H9 (cell line): ENCODE data around the gene GAMT. TPM values are rescaled to one million over a fixed set of nuclear protein-coding genes. Genes with fewer than 3 reads are reported as not detected.

Source experiments
- DNase-seq: peaks from one replicate; pipeline ENCODE4 v3.0.0-alpha.2; 2017
- H2AFZ ChIP-seq: one replicate; pipeline ENCODE4 v1.6.1; 2013; ENCODE audit warnings: mild to moderate bottlenecking, low read length, control low read depth, moderate library complexity
- H2AK5ac ChIP-seq: 2 replicates; pipeline ENCODE4 v1.6.1; 2013; ENCODE audit warnings: low read length, control low read depth, mixed read lengths; ENCODE audit not compliant: insufficient read length
- H2BK120ac ChIP-seq: one replicate; pipeline ENCODE4 v1.6.1; 2013; ENCODE audit warnings: low read depth, mild to moderate bottlenecking, low read length, control low read depth, inconsistent platforms; ENCODE audit not compliant: poor library complexity, severe bottlenecking
- H2BK12ac ChIP-seq: 2 replicates; pipeline ENCODE4 v1.6.1; 2013; ENCODE audit warnings: low read length, control low read depth, mixed read lengths, low read depth; ENCODE audit not compliant: insufficient read length
- H2BK15ac ChIP-seq: 2 replicates; pipeline ENCODE4 v1.6.1; 2013; ENCODE audit warnings: low read depth, low read length, control low read depth
- H2BK20ac ChIP-seq: one replicate; pipeline ENCODE4 v1.6.1; 2013; ENCODE audit warnings: low read depth, mild to moderate bottlenecking, low read length, control low read depth, inconsistent platforms; ENCODE audit not compliant: poor library complexity, severe bottlenecking
- H2BK5ac ChIP-seq: 2 replicates; pipeline ENCODE4 v1.6.1; 2013; ENCODE audit warnings: low read length, control low read depth, mixed read lengths; ENCODE audit not compliant: insufficient read length
- H3K14ac ChIP-seq: 2 replicates; pipeline ENCODE4 v1.6.1; 2013; ENCODE audit warnings: low read length, control low read depth; ENCODE audit not compliant: insufficient read depth
- H3K18ac ChIP-seq: 2 replicates; pipeline ENCODE4 v1.6.1; 2013; ENCODE audit warnings: low read depth, mild to moderate bottlenecking, mixed read lengths, low read length, control low read depth; ENCODE audit not compliant: insufficient read length
- H3K23ac ChIP-seq: 2 replicates; pipeline ENCODE4 v1.6.1; 2013; ENCODE audit warnings: low read length, control low read depth, mixed read lengths, low read depth; ENCODE audit not compliant: insufficient read length
- H3K23me2 ChIP-seq: 2 replicates; pipeline ENCODE4 v1.6.1; 2013; ENCODE audit warnings: low read depth, mild to moderate bottlenecking, mixed read lengths, low read length, control low read depth; ENCODE audit not compliant: insufficient read length, poor library complexity, severe bottlenecking
- H3K27ac ChIP-seq: 2 replicates; pipeline ENCODE4 v1.5.1; 2013; ENCODE audit warnings: low read length, control low read depth, mixed read lengths, low read depth; ENCODE audit not compliant: insufficient read length
- H3K27me3 ChIP-seq: 2 replicates; pipeline ENCODE4 v1.6.1; 2013; ENCODE audit warnings: low read length, control low read depth, inconsistent platforms; ENCODE audit not compliant: insufficient read depth
- H3K4ac ChIP-seq: 2 replicates; pipeline ENCODE4 v1.6.1; 2013; ENCODE audit warnings: low read depth, mild to moderate bottlenecking, control low read depth, inconsistent platforms, low read length, moderate library complexity
- H3K4me1 ChIP-seq: 2 replicates; pipeline ENCODE4 v1.6.1; 2013; ENCODE audit warnings: low read length, control low read depth, inconsistent platforms; ENCODE audit not compliant: insufficient read depth
- H3K4me2 ChIP-seq: 2 replicates; pipeline ENCODE4 v1.6.1; 2013; ENCODE audit warnings: low read length, control low read depth, mixed read lengths; ENCODE audit not compliant: insufficient read length, insufficient read depth
- H3K56ac ChIP-seq: 2 replicates; pipeline ENCODE4 v1.6.1; 2013; ENCODE audit warnings: low read depth, mild to moderate bottlenecking, mixed read lengths, low read length, control low read depth; ENCODE audit not compliant: insufficient read length
- H3K79me1 ChIP-seq: 2 replicates; pipeline ENCODE4 v1.6.1; 2013; ENCODE audit warnings: low read depth, mild to moderate bottlenecking, moderate library complexity, low read length, control low read depth, inconsistent platforms; ENCODE audit not compliant: insufficient read depth, poor library complexity, severe bottlenecking
- H3K79me2 ChIP-seq: 2 replicates; pipeline ENCODE4 v1.6.1; 2013; ENCODE audit warnings: low read length, control low read depth, inconsistent platforms; ENCODE audit not compliant: insufficient read depth
- H3K9ac ChIP-seq: 2 replicates; pipeline ENCODE4 v1.6.1; 2013; ENCODE audit warnings: low read length, control low read depth, mixed read lengths; ENCODE audit not compliant: insufficient read length; ENCODE audit errors: extremely low read depth
- H3K9me3 ChIP-seq: one replicate; pipeline ENCODE4 v1.6.1; 2013; ENCODE audit warnings: low read depth, low read length, inconsistent platforms; ENCODE audit not compliant: control insufficient read depth
- H3T11ph ChIP-seq: one replicate; pipeline ENCODE4 v1.6.1; 2013; ENCODE audit warnings: mild to moderate bottlenecking, low read length, control low read depth, inconsistent platforms
- H4K20me1 ChIP-seq: one replicate; pipeline ENCODE4 v1.6.1; 2013; ENCODE audit not compliant: control insufficient read depth, insufficient read length, insufficient read depth
- H4K5ac ChIP-seq: 2 replicates; pipeline ENCODE4 v1.6.1; 2013; ENCODE audit warnings: low read depth, mild to moderate bottlenecking, mixed read lengths, low read length, control low read depth; ENCODE audit not compliant: insufficient read length
- H4K8ac ChIP-seq: replicated peaks from 2 replicates; pipeline ENCODE4 v1.6.1; 2013; ENCODE audit warnings: low read length, control low read depth, mixed read lengths, low read depth; ENCODE audit not compliant: insufficient read length
- H4K91ac ChIP-seq: 2 replicates; pipeline ENCODE4 v1.6.1; 2013; ENCODE audit warnings: low read depth, mild to moderate bottlenecking, moderate library complexity, mixed read lengths, low read length, control low read depth; ENCODE audit not compliant: insufficient read length
- H3K27ac Mint-ChIP-seq, 3 experiments: 2 replicates in 2 of 3; 3 replicates in 1 of 3; pipeline ENCODE4 v1.8.0; 2020 to 2021; ENCODE audit warnings: mixed read lengths in 3 of 3, mild to moderate bottlenecking in 1 of 3, moderate library complexity in 1 of 3
- H3K27me3 Mint-ChIP-seq: 2 replicates; pipeline ENCODE4 v1.8.0; 2021; ENCODE audit warnings: low read depth, mild to moderate bottlenecking, moderate library complexity, mixed read lengths
- H3K36me3 Mint-ChIP-seq, 3 experiments: 2 replicates in 2 of 3; 3 replicates in 1 of 3; pipeline ENCODE4 v1.8.0; 2020 to 2021; ENCODE audit warnings: low read depth in 3 of 3, mixed read lengths in 3 of 3; ENCODE audit not compliant: insufficient read depth in 1 of 3
- H3K4me1 Mint-ChIP-seq, 2 experiments: 2 replicates each; pipeline ENCODE4 v1.8.0; 2020; ENCODE audit warnings: mixed read lengths in 2 of 2
- H3K4me3 Mint-ChIP-seq, 2 experiments: 2 replicates in 1 of 2; 3 replicates in 1 of 2; pipeline ENCODE4 v1.8.0; 2020 to 2021; ENCODE audit warnings: mild to moderate bottlenecking in 2 of 2, mixed read lengths in 2 of 2, moderate library complexity in 1 of 2
- H3K9me3 Mint-ChIP-seq, 2 experiments: 2 replicates in 1 of 2; 3 replicates in 1 of 2; pipeline ENCODE4 v1.8.0; 2020; ENCODE audit warnings: mild to moderate bottlenecking in 2 of 2, mixed read lengths in 2 of 2, moderate library complexity in 1 of 2
- WGBS: extraction: QIAGEN DNeasy Blood & Tissue Kit; methylation state at CpG from one replicate; pipeline ENCODE4 v1.1.7; 2013; ENCODE audit warnings: missing lambda C conversion rate, low lambda C conversion rate, mixed read lengths; ENCODE audit not compliant: insufficient read length; ENCODE audit errors: extremely low coverage; 5-methylcytosine and 5-hydroxymethylcytosine counted together
- total RNA-seq: library from RNA; stranded (reverse); gene quantifications from 2 replicates; pipeline ENCODE4 v1.2.1, GENCODE V29; 2021
- TF ChIP-seq, protein P1 (sequence below): fragments of 200-600 bp; sonication (generic); conservative IDR thresholded peaks from 3 replicates; pipeline ENCODE4 v1.8.0; 2021; ENCODE audit warnings: antibody characterized with exemption, mild to moderate bottlenecking

GAMT gene
- total RNA-seq, 1 experiment from 2014 or later: 26.6 TPM

DNA sequence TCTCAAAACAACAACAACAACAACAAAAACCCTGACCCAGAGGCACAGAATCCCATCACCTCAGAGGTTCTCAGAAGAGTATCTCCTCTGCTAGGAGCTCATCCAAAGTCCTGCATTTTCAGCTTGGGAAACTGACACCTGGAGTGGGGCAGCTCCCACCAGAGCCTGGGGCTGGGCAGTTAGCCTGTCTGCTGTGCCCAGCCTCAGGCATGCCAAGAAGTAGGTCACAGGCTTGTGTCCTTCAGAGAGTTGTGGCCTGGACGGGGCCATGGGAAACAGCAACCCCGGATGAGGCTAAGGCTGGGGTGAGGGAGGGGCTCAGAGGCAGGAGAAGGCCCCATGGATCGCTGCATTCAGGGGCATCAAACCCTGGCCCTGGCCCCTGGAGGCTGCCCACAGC, 15.5 kb downstream of the GAMT start:
- TF ChIP-seq, protein P1, sequence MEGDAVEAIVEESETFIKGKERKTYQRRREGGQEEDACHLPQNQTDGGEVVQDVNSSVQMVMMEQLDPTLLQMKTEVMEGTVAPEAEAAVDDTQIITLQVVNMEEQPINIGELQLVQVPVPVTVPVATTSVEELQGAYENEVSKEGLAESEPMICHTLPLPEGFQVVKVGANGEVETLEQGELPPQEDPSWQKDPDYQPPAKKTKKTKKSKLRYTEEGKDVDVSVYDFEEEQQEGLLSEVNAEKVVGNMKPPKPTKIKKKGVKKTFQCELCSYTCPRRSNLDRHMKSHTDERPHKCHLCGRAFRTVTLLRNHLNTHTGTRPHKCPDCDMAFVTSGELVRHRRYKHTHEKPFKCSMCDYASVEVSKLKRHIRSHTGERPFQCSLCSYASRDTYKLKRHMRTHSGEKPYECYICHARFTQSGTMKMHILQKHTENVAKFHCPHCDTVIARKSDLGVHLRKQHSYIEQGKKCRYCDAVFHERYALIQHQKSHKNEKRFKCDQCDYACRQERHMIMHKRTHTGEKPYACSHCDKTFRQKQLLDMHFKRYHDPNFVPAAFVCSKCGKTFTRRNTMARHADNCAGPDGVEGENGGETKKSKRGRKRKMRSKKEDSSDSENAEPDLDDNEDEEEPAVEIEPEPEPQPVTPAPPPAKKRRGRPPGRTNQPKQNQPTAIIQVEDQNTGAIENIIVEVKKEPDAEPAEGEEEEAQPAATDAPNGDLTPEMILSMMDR: no peak
- Histone ChIP-seq H3K23me2 (peaks cover 6% of the 10 kb centered on the region), H4K91ac (no peak overlapping the region), H3K9me3 (no peaks in the 10 kb centered on the region), H3K79me2 (peaks cover 3% of the 10 kb centered on the region; the same call in 1 of the 2 replicates), H2BK12ac (no peak overlapping the region), H3K56ac (no peak overlapping the region), H3K9ac (no peak overlapping the region), H3K4ac (no peak overlapping the region), H3K4me1 (no peaks in the 10 kb centered on the region), H3K14ac (no peak overlapping the region), H3T11ph (no peak overlapping the region), H2BK5ac (no peak overlapping the region), H3K23ac (no peak overlapping the region), H3K27ac (no peak overlapping the region), H2AFZ (no peak overlapping the region), H3K18ac (no peak overlapping the region), H3K27me3 (no peaks in the 10 kb centered on the region), H2AK5ac (no peak overlapping the region), H2BK15ac (no peak overlapping the region), H4K8ac (no peak overlapping the region), H3K4me2 (no peak overlapping the region), H2BK120ac (no peak overlapping the region), H3K79me1 (peaks cover 6% of the 10 kb centered on the region), H4K20me1 (no peaks in the 10 kb centered on the region), H2BK20ac (no peak overlapping the region), H4K5ac (no peak overlapping the region)
- DNase-seq: no peak
- H3K27me3 Mint-ChIP-seq: peaks cover 3% of the 10 kb centered on the region
- H3K27ac Mint-ChIP-seq: no peak overlapping the region
- peaks cover 3 to 5% of the 10 kb centered on the region in 2 experiments; a peak in 2 of 5 replicates for H3K9me3 Mint-ChIP-seq
- WGBS: no CpG with 5 or more reads among the region's 3 CpGs
- peaks cover 14 to 23% (median 20%) of the 10 kb centered on the region in 3 experiments for H3K36me3 Mint-ChIP-seq
- peak overlapping the region in 1 of 2 experiments; percentile 77; a peak in 2 of 5 replicates for H3K4me3 Mint-ChIP-seq
- H3K4me1 Mint-ChIP-seq: peaks cover 13 to 14% of the 10 kb centered on the region in 2 experiments
